Astrocyte of the cerebellum (primary cell): Measurements from ENCODE around the gene CPNE2.
"Not testable (repeated sequence)": the region's sequence is repeated elsewhere in the genome, so short reads cannot be mapped to it uniquely, and the experiment has no call there.

Source experiments
- DNase-seq: peaks from one replicate; pipeline ENCODE4 v3.0.0-alpha.2; 2011; ENCODE audit warnings: low read depth
- H3K4me3 ChIP-seq: 2 replicates; pipeline ENCODE4 v1.5.1; 2011; ENCODE audit warnings: mild to moderate bottlenecking, low read depth, low read length, moderate library complexity
- in situ Hi-C: cut with HindIII; loops from 2 replicates; pipeline ENCODE4 v1.10.0; 2017; ENCODE audit warnings: low sequenced_read_pairs
- TF ChIP-seq, protein P1 (sequence below): IDR thresholded peaks from 2 replicates; pipeline ENCODE4 v1.5.1; 2012; ENCODE audit warnings: low read length, low read depth, moderate library complexity, mild to moderate bottlenecking; ENCODE audit errors: missing control alignments

The CPNE2 gene

DNA sequence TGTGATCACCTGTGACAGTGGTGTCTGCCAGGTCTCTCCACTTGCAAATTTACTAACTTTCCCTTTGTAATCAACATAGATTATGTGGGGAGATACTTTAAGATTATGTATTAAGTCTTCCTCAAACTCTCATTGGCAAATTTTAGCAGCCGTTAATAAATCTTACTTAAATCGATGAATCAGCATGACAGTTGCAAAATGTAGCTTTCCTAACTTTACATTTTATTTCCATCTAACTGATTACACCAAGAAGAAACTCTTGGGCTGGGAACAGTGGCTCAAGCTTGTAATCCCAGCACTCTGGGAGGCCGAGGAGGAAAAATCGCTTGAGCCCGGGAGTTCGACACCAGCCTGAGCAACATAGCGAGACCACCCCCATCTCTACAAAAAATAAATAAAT is 23.3 kb upstream of the CPNE2 start:
- in situ Hi-C loops, result no loop called here

DNA sequence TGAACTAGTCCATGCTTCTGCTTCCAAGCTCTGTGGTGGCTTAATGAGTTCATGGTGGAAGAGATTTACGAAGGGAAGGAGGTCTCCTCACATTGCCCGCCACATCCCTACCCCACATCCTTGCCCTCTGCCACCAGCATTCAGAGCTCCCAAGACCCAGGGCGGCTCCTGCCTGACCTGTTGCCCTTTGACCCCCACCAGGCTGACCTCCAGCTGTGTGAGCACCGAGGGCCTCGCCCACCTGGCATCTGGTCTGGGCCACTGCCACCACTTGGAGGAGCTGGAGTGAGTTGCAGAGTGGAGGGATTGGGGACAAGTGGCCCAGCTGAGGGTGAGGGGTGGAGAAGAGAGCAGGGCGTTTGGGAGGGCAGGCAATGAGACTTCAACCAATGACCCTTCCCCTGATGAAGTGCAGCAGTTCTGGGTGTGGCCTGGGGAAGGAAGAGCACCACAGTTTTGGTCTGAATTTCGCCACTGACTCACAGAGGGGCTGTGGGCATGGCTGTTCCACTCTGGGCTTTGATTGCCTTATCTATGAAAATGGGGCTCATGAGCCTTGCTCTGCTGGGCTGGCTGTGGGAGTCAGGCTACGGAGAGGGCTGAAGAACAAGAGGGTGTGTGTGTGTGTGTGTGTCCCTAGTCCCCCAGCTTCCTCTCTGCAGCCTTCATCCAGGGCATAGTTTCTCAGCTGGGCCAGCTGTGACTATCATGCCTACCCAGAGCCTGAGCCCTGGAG is 22.6 kb upstream of the CPNE2 start:
- DNase-seq, result no peak
- H3K4me3 ChIP-seq, result no peak overlapping the region
- in situ Hi-C loops, result loop anchor here (10.0 kb wide), 1 partner anchor 95 kb away; no protein-coding TSS in a partner anchor
- TF ChIP-seq, protein P1, sequence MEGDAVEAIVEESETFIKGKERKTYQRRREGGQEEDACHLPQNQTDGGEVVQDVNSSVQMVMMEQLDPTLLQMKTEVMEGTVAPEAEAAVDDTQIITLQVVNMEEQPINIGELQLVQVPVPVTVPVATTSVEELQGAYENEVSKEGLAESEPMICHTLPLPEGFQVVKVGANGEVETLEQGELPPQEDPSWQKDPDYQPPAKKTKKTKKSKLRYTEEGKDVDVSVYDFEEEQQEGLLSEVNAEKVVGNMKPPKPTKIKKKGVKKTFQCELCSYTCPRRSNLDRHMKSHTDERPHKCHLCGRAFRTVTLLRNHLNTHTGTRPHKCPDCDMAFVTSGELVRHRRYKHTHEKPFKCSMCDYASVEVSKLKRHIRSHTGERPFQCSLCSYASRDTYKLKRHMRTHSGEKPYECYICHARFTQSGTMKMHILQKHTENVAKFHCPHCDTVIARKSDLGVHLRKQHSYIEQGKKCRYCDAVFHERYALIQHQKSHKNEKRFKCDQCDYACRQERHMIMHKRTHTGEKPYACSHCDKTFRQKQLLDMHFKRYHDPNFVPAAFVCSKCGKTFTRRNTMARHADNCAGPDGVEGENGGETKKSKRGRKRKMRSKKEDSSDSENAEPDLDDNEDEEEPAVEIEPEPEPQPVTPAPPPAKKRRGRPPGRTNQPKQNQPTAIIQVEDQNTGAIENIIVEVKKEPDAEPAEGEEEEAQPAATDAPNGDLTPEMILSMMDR, result no peak

More for the DNA sequence above, 23.3 kb upstream of the CPNE2 start:
- TF ChIP-seq, protein P1, result no peak
- DNase-seq, result no peak
- H3K4me3 ChIP-seq, result no peak overlapping the region

DNA sequence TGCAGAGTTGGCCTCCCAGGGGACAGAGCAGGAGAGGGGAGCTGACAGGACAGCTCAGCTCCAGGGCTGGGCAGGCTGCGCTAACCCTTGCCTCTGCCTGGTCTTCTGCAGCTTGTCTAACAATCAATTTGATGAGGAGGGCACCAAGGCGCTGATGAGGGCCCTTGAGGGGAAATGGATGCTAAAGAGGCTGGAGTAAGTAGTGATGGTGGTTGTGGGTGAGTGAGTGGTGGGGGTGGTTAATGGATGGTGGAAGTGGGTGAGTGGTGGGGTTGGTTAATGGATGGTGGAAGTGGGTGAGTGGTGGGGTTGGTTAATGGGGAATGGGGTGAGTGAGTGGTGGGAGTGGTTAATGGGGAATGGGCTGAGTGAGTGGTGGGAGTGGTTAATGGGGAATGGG is 22.0 kb upstream of the CPNE2 start:
- no peak for DNase-seq
- no peak overlapping the region for H3K4me3 ChIP-seq
- in situ Hi-C loops, result loop anchor here (10.0 kb wide), 1 partner anchor 94 kb away; no protein-coding TSS in a partner anchor
- TF ChIP-seq, protein P1, result no peak

DNA sequence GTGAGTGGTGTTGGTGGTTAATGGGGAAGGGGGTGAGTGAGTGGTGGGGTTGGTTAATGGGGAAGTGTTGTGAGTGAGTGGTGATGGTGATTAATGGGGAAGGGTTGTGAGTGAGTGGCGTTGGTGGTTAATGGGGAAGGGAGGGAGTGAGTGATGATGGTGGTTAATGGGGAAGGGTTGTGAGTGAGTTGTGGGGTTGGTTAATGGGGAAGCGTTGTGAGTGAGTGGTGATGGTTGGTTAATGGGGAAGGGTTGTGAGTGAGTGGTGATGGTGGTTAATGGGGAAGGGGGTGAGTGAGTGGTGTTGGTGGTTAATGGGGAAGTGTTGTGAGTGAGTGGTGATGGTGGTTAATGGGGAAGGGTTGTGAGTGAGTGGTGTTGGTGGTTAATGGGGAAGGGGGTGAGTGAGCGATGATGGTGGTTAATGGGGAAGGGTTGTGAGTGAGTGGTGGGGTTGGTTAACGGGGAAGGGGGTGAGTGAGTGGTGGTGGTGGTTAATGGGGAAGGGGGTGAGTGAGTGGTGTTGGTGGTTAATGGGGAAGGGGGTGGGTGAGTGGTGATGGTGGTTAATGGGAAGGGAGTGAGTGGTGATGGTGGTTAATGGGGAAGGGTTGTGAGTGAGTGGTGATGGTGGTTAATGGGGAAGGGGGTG is 21.2 kb upstream of the CPNE2 start:
- not testable (repeated sequence) for H3K4me3 ChIP-seq, DNase-seq
- in situ Hi-C loops, result loop anchor here (10.0 kb wide), 1 partner anchor 94 kb away; no protein-coding TSS in a partner anchor

DNA sequence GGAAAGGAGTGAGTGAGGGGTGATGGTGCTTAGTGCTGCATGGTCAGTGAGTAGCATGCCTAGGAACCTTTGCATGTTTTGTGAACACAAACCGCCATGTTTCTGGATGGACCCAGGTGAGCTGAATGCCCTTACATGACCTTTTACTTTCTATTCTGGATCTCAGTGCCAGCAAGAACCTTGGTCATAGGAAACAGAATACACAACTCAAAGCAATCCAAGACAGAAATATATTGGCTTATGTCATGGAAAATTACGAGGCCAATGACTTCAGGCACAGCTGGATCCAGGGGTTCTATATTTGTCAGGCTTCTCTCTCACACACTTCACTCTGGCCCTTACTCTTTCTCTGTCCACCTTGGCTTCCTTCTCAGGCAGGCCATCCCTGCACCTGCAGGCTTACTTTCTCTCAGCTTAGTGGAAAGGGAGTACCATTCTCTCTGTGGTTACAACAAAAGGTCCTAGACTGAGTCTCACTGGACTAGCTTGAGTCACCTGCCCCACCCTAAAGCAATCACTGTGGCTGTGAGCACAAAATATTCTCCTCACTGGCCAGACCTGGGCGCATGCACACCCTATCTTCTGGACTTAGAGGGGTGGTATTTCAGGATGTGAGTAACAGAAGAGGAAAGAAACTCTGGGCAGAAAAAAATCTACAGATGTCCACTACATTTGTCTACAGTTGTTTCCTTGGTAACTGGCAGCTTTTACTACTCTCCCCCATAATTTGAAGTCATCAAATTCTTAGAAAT is 20.4 kb upstream of the CPNE2 start:
- in situ Hi-C loops, result loop anchor here (10.0 kb wide), 1 partner anchor 93 kb away; no protein-coding TSS in a partner anchor
- H3K4me3 ChIP-seq, result no peak overlapping the region
- no peak for DNase-seq
- TF ChIP-seq, protein P1, result no peak

DNA sequence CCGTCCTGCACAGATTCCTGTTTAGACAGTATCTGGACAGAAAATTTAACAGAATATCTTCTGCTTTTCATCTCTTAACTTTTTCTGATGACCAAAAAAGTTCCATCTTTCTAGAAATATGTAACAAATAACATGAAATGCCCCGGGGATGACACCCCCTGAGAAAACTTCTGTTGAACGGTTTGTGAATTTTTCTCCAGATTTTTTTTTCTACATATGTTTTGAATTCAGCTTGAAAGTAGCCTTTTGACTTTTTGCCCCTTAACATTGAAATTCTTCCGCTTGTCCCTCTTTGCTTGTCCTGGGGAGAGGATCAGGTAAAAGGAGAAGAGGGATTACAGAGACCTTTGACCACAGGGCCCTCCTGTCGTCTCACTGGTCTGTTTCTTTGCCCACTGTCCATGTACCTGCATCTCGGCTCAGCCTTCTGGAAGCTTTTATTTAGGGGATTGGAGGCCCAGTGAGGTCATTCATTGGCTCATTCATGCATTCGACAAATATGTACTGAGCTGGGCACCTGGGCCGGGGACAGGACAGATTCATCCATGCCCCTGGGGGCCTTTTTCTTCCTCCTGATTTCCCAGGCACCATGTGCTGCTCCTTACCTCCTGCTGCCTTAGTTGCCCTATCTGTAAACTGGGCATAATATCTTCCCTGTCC is 19.6 kb upstream of the CPNE2 start:
- in situ Hi-C loops, result loop anchor here (10.0 kb wide), 1 partner anchor 92 kb away; no protein-coding TSS in a partner anchor
- no peak for DNase-seq
- H3K4me3 ChIP-seq, result no peak overlapping the region
- TF ChIP-seq, protein P1, result no peak
